OCI-LY7 (cell line): ENCODE data around the gene SYK.

Source experiments
- EZH2phosphoT487 ChIP-seq: fragments of 200-600 bp; sonication (generic); IDR thresholded peaks from 2 replicates; pipeline ENCODE4 v1.6.1; 2018; ENCODE audit warnings: low read depth, borderline replicate concordance, mild to moderate bottlenecking, mixed run types, antibody characterized with exemption, low read length, moderate library complexity, mixed read lengths
- TF ChIP-seq, protein P1 (sequence below): fragments of 200-600 bp; sonication (generic); conservative IDR thresholded peaks from 2 replicates; pipeline ENCODE4 v1.5.1; 2014; ENCODE audit warnings: mild to moderate bottlenecking, antibody characterized with exemption, low read length, moderate library complexity, mixed read lengths

DNA sequence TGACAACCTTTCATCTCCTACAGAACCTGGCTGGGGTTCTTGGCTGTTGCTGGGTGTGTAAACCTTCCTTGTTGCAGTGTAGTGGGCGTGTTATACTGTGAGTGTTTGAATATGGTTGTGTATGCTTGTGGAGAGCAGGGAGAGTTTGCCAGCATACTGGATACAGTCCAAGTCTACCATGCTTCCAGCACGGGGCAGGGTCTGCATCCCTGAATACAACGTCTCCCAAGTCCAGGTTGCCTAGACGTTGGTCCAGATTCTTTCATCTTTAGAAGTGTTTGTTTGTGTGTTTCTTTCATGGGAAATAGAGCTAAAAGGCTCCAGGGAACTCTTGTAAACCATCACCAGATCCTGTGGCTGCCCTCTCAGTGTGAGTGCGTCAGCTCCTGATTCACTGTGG lies 46.4 kb downstream of the SYK start:
- TF ChIP-seq, protein P1, sequence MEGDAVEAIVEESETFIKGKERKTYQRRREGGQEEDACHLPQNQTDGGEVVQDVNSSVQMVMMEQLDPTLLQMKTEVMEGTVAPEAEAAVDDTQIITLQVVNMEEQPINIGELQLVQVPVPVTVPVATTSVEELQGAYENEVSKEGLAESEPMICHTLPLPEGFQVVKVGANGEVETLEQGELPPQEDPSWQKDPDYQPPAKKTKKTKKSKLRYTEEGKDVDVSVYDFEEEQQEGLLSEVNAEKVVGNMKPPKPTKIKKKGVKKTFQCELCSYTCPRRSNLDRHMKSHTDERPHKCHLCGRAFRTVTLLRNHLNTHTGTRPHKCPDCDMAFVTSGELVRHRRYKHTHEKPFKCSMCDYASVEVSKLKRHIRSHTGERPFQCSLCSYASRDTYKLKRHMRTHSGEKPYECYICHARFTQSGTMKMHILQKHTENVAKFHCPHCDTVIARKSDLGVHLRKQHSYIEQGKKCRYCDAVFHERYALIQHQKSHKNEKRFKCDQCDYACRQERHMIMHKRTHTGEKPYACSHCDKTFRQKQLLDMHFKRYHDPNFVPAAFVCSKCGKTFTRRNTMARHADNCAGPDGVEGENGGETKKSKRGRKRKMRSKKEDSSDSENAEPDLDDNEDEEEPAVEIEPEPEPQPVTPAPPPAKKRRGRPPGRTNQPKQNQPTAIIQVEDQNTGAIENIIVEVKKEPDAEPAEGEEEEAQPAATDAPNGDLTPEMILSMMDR = no peak
- no peak for TF ChIP-seq EZH2phosphoT487
